RWPE2 (cell line): ENCODE results near the gene CLCA1.

Source experiments
- ATAC-seq: fragments of 200-7000 bp; cut with Tn5 transposase; 3 replicates; pipeline ENCODE4 v1.9.1; 2021; ENCODE audit warnings: low read depth
- DNase-seq: peaks from one replicate; pipeline ENCODE4 v3.0.0-alpha.2; 2020; ENCODE audit warnings: low spot score
- H3K27ac ChIP-seq: fragments of 450-650 bp; 2 replicates; pipeline ENCODE4 v1.5.1; 2017; ENCODE audit warnings: mild to moderate bottlenecking; ENCODE audit not compliant: poor library complexity, severe bottlenecking
- H3K27me3 ChIP-seq: fragments of 250-450 bp; sonication (Bioruptor Pico); 2 replicates; pipeline ENCODE4 v1.5.1; 2021; ENCODE audit warnings: mild to moderate bottlenecking, moderate library complexity; ENCODE audit not compliant: insufficient read depth, poor library complexity, severe bottlenecking
- H3K36me3 ChIP-seq: fragments of 250-450 bp; sonication (Bioruptor Pico); 2 replicates; pipeline ENCODE4 v1.5.1; 2020; ENCODE audit warnings: low read depth, mild to moderate bottlenecking, moderate library complexity
- H3K4me1 ChIP-seq: fragments of 250-450 bp; sonication (Bioruptor Pico); 2 replicates; pipeline ENCODE4 v1.5.1; 2021; ENCODE audit warnings: mild to moderate bottlenecking, moderate library complexity; ENCODE audit not compliant: insufficient read depth, poor library complexity, severe bottlenecking
- H3K4me3 ChIP-seq: fragments of 250-450 bp; sonication (Bioruptor Pico); 2 replicates; pipeline ENCODE4 v1.5.1; 2021; ENCODE audit warnings: mild to moderate bottlenecking, moderate library complexity; ENCODE audit not compliant: severe bottlenecking
- H3K9me3 ChIP-seq: fragments of 250-450 bp; sonication (Bioruptor Pico); 2 replicates; pipeline ENCODE4 v1.5.1; 2021; ENCODE audit warnings: mild to moderate bottlenecking, moderate library complexity; ENCODE audit not compliant: severe bottlenecking
- CTCF ChIP-seq: fragments of 450-650 bp; IDR thresholded peaks from one replicate; pipeline ENCODE4 v1.5.1; 2017; ENCODE audit warnings: mild to moderate bottlenecking, moderate library complexity; ENCODE audit not compliant: poor library complexity, severe bottlenecking

The CLCA1 gene

GRCh38 chr1:86520789-86521521 lies 52.2 kb downstream of the CLCA1 start:
- DNase-seq (no peak), ATAC-seq (no peak)
- H3K27ac ChIP-seq = no peak overlapping the region
- peaks cover 7% of the 10 kb centered on the region for H3K4me1 ChIP-seq
- no peak overlapping the region for H3K4me3 ChIP-seq
- no peaks in the 10 kb centered on the region for H3K27me3 ChIP-seq
- TF ChIP-seq CTCF = no peak
- H3K36me3 ChIP-seq = no peaks in the 10 kb centered on the region
- no peaks in the 10 kb centered on the region for H3K9me3 ChIP-seq

- H3K27me3 ChIP-seq = no peaks in the 10 kb centered on the region
- H3K36me3 ChIP-seq = no peaks in the 10 kb centered on the region
- H3K9me3 ChIP-seq = no peaks in the 10 kb centered on the region
- H3K4me3 ChIP-seq = no peak overlapping the region
- no peak for ATAC-seq
- TF ChIP-seq CTCF = no peak
- no peak overlapping the region for H3K27ac ChIP-seq
- H3K4me1 ChIP-seq = peaks cover 7% of the 10 kb centered on the region
- DNase-seq = no peak
These were observed 52.8 kb downstream of the CLCA1 start for GRCh38 chr1:86521522-86521891.

- no peaks in the 10 kb centered on the region for H3K36me3 ChIP-seq
- DNase-seq = no peak
- peaks cover 3% of the 10 kb centered on the region for H3K4me1 ChIP-seq
- no peak for ATAC-seq
- no peak overlapping the region for H3K4me3 ChIP-seq
- TF ChIP-seq CTCF = no peak
- H3K9me3 ChIP-seq = no peaks in the 10 kb centered on the region
- no peaks in the 10 kb centered on the region for H3K27me3 ChIP-seq
- no peak overlapping the region for H3K27ac ChIP-seq
These were observed 53.5 kb downstream of the CLCA1 start for GRCh38 chr1:86522240-86522639.

- ATAC-seq = no peak
- Histone ChIP-seq H3K9me3 (no peaks in the 10 kb centered on the region), H3K4me3 (no peak overlapping the region), H3K4me1 (no peaks in the 10 kb centered on the region), H3K27me3 (no peaks in the 10 kb centered on the region), H3K27ac (no peak overlapping the region), H3K36me3 (no peaks in the 10 kb centered on the region)
- no peak for DNase-seq
- no peak for TF ChIP-seq CTCF
These were observed 55.1 kb downstream of the CLCA1 start for GRCh38 chr1:86523670-86524354.

- no peak for ATAC-seq
- H3K27me3 ChIP-seq = no peaks in the 10 kb centered on the region
- no peak for DNase-seq
These were observed 58.6 kb downstream of the CLCA1 start for GRCh38 chr1:86527306-86527705.

More at GRCh38 chr1:86527306-86527705, 58.6 kb downstream of the CLCA1 start:
- no peaks in the 10 kb centered on the region for H3K9me3 ChIP-seq
- no peaks in the 10 kb centered on the region for H3K36me3 ChIP-seq
- no peaks in the 10 kb centered on the region for H3K4me1 ChIP-seq
- no peak overlapping the region for H3K4me3 ChIP-seq
- no peak for TF ChIP-seq CTCF
- no peak overlapping the region for H3K27ac ChIP-seq
